Fibroblast of pulmonary artery (primary cell): ENCODE results near the gene SENP2.
A peak's percentile ranks its signal among the peaks of the same experiment; 100 is the strongest.

Experiments
- DNase-seq: peaks from one replicate; pipeline ENCODE4 v3.0.0-alpha.2; 2010; ENCODE audit warnings: low read depth
- H3K4me3 ChIP-seq: replicated peaks from 2 replicates; pipeline ENCODE4 v1.5.1; 2011; ENCODE audit warnings: low read depth, mild to moderate bottlenecking, control low read depth, low read length, moderate library complexity
- CTCF ChIP-seq: IDR thresholded peaks from 2 replicates; pipeline ENCODE4 v1.5.1; 2011; ENCODE audit warnings: mild to moderate bottlenecking, control low read depth, low read length, inconsistent platforms; ENCODE audit errors: missing control alignments

SENP2 gene

DNA sequence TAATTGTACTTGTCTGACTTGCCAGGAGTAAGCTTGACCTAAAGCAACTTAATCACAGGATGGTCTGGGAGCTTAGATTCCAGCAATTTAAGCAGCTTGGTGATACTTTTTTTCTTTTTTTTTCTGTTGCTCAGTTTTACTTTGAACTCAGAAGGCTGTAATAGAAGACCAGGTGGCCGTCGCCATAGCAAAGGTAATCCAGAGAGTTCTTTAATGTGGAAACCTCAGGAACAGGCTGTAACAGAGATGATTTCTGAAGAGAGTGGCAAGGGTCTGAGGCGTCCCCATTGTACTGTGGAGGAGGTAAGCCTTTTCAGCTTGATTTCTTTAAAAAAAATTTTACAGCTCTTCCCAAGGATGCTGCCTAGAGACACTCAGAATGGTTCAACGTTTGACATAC, 20.1 kb downstream of the SENP2 start:
- DNase-seq: no peak
- TF ChIP-seq CTCF: no peak
- H3K4me3 ChIP-seq: no peak overlapping the region

DNA sequence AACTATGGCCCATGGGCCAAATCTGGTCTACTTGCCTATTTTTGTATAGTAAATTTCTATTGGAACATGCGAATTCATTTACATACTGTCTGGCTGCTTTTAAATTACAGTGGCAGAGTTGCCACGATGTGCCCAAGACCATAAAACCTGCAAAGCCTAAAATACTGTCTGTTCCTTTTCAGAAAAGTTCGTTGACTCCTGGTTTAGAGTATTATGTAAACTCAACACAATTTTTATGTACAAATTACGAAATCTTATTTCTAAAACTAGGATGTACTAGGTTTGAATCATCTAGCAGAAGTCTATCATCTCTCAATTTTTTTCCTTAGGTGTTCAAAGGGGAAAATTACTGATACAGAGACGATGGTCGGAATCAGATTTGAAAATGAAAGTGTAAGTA, 26.9 kb downstream of the SENP2 start:
- no peak overlapping the region for H3K4me3 ChIP-seq
- DNase-seq: no peak
- no peak for TF ChIP-seq CTCF

GRCh38 chr3:185623939-185624665, 38.0 kb downstream of the SENP2 start:
- no peak for TF ChIP-seq CTCF
- no peak for DNase-seq
- no peak overlapping the region for H3K4me3 ChIP-seq

GRCh38 chr3:185625784-185626183, 39.7 kb downstream of the SENP2 start:
- no peak for DNase-seq
- no peak for TF ChIP-seq CTCF
- no peak overlapping the region for H3K4me3 ChIP-seq

- no peak overlapping the region for H3K4me3 ChIP-seq
- DNase-seq: no peak
- TF ChIP-seq CTCF: no peak
Observed at GRCh38 chr3:185629554-185630181, 43.6 kb downstream of the SENP2 start.

GRCh38 chr3:185630182-185630622, 44.1 kb downstream of the SENP2 start:
- no peak overlapping the region for H3K4me3 ChIP-seq
- peak; percentile 66 for DNase-seq
- no peak for TF ChIP-seq CTCF
